Glutamatergic neuron (in vitro differentiated cells): Measurements from ENCODE around the gene CCDC197. TPM values are rescaled to one million over a fixed set of nuclear protein-coding genes. Genes with fewer than 3 reads are reported as not detected.

Experiments
- DNase-seq: peaks from one replicate; pipeline ENCODE4 v3.0.0; 2022
- H3K27ac Mint-ChIP-seq: one replicate; pipeline ENCODE4 v1.8.0; 2020; ENCODE audit warnings: mild to moderate bottlenecking, mixed read lengths, inconsistent platforms; ENCODE audit not compliant: unreplicated experiment
- H3K27me3 Mint-ChIP-seq: one replicate; pipeline ENCODE4 v1.8.0; 2020; ENCODE audit warnings: mild to moderate bottlenecking, moderate library complexity, mixed read lengths, inconsistent platforms; ENCODE audit not compliant: unreplicated experiment
- H3K36me3 Mint-ChIP-seq: one replicate; pipeline ENCODE4 v1.8.0; 2020; ENCODE audit warnings: mild to moderate bottlenecking, mixed read lengths, inconsistent platforms; ENCODE audit not compliant: unreplicated experiment
- H3K4me1 Mint-ChIP-seq: one replicate; pipeline ENCODE4 v1.8.0; 2020; ENCODE audit warnings: mild to moderate bottlenecking, low read depth, mixed read lengths, inconsistent platforms; ENCODE audit not compliant: unreplicated experiment
- H3K4me3 Mint-ChIP-seq: one replicate; pipeline ENCODE4 v1.8.0; 2020; ENCODE audit warnings: mild to moderate bottlenecking, mixed read lengths, inconsistent platforms; ENCODE audit not compliant: unreplicated experiment
- H3K9me3 Mint-ChIP-seq: one replicate; pipeline ENCODE4 v1.8.0; 2020; ENCODE audit warnings: mild to moderate bottlenecking, moderate library complexity, mixed read lengths, inconsistent platforms; ENCODE audit not compliant: unreplicated experiment
- CTCF ChIP-seq: fragments of 200-600 bp; sonication (generic); IDR thresholded peaks from one replicate; pipeline ENCODE4 v1.5.0; 2021; ENCODE audit not compliant: partially characterized antibody, unreplicated experiment
- total RNA-seq: library from RNA; stranded (reverse); fragmentation: NEBNext Ultra II Directional; extraction: Animal tissue kit (Norgen Biotek cat#: 25700); gene quantifications from one replicate; pipeline ENCODE4 v1.2.1, GENCODE V29; 2021; ENCODE audit not compliant: unreplicated experiment

CCDC197 gene
- total RNA-seq, 1 donor from 2014 or later, result not detected

- no peak for DNase-seq
- H3K4me3 Mint-ChIP-seq, result no peak overlapping the region
- peaks cover 10% of the 10 kb centered on the region for H3K27me3 Mint-ChIP-seq
- H3K36me3 Mint-ChIP-seq, result peaks cover 4% of the 10 kb centered on the region
- H3K4me1 Mint-ChIP-seq, result peaks cover 12% of the 10 kb centered on the region
- no peak for TF ChIP-seq CTCF
- no peak overlapping the region for H3K27ac Mint-ChIP-seq
- H3K9me3 Mint-ChIP-seq, result peaks cover 8% of the 10 kb centered on the region
Observed at GRCh38 chr14:94040247-94040646, 43.1 kb downstream of the CCDC197 start.

- Mint-ChIP-seq H3K27ac (no peak overlapping the region), H3K4me3 (no peak overlapping the region), H3K4me1 (peaks cover 12% of the 10 kb centered on the region), H3K27me3 (peaks cover 10% of the 10 kb centered on the region), H3K36me3 (peaks cover 4% of the 10 kb centered on the region), H3K9me3 (peaks cover 11% of the 10 kb centered on the region)
- no peak for TF ChIP-seq CTCF
- DNase-seq, result no peak
Observed at GRCh38 chr14:94040796-94041195, 43.7 kb downstream of the CCDC197 start.

GRCh38 chr14:94041551-94042346, 44.6 kb downstream of the CCDC197 start:
- H3K9me3 Mint-ChIP-seq, result peaks cover 11% of the 10 kb centered on the region
- peaks cover 4% of the 10 kb centered on the region for H3K36me3 Mint-ChIP-seq
- TF ChIP-seq CTCF, result no peak
- no peak overlapping the region for H3K27ac Mint-ChIP-seq
- no peak for DNase-seq
- no peak overlapping the region for H3K4me3 Mint-ChIP-seq
- H3K4me1 Mint-ChIP-seq, result peaks cover 7% of the 10 kb centered on the region
- peaks cover 10% of the 10 kb centered on the region for H3K27me3 Mint-ChIP-seq

- no peak for TF ChIP-seq CTCF
- Mint-ChIP-seq H3K9me3 (peaks cover 11% of the 10 kb centered on the region), H3K27me3 (peaks cover 10% of the 10 kb centered on the region), H3K27ac (no peak overlapping the region), H3K36me3 (peaks cover 4% of the 10 kb centered on the region), H3K4me3 (no peak overlapping the region), H3K4me1 (peaks cover 6% of the 10 kb centered on the region)
- no peak for DNase-seq
Observed at GRCh38 chr14:94042433-94043091, 45.5 kb downstream of the CCDC197 start.
